A549 (cell line): Measurements from ENCODE around the gene ARIH2. TPM values are rescaled to one million over a fixed set of nuclear protein-coding genes. Genes with fewer than 3 reads are reported as not detected.
A peak's percentile ranks its signal among the peaks of the same experiment; 100 is the strongest.

Experiments
- ATAC-seq, 2 experiments: fragments of 200-7000 bp in 1 of 2; fragments of >200 bp in 1 of 2; cut with Nextera tagmentation in 1 of 2; cut with Tn5 transposase in 1 of 2; 3 replicates each; pipeline versions ENCODE4 v1.8.0 to v1.9.1; 2018 to 2020; ENCODE audit warnings: mild to moderate bottlenecking in 1 of 2, moderate library complexity in 1 of 2
- CTCF ChIA-PET: fragments of 300-600 bp; sonication (Branson Sonifier 250); formaldehyde crosslinking; extraction: SDS; loops from one replicate; lab custom pipeline; 2021; ENCODE audit warnings: antibody characterized with exemption, inconsistent platforms; lab: Yijun Ruan, JAX
- POLR2A ChIA-PET: fragments of 350-600 bp; formaldehyde crosslinking; extraction: SDS; loops from one replicate; lab custom pipeline; 2021; ENCODE audit warnings: antibody characterized with exemption, inconsistent platforms; lab: Yijun Ruan, JAX
- DNase-seq, 2 experiments: peaks; one replicate each; pipeline versions ENCODE4 v3.0.0 to v3.0.0-alpha.2; 2011 to 2016; ENCODE audit warnings: low read depth in 1 of 2, low spot score in 1 of 2
- FAIRE-seq: peaks from 2 replicates; lab custom pipeline; 2011; peaks lifted over from hg19 to GRCh38; lab: Jason Lieb, UNC
- H3K27ac ChIP-seq, 2 experiments: fragments of >200 bp; sonication (Bioruptor Twin); formaldehyde crosslinking; 3 replicates each; pipeline ENCODE4 v1.5.1; 2016 to 2017
- H3K4me1 ChIP-seq: fragments of >200 bp; sonication (Bioruptor Twin); formaldehyde crosslinking; 3 replicates; pipeline ENCODE4 v1.6.1; 2016
- H3K4me2 ChIP-seq: fragments of >200 bp; sonication (Bioruptor Twin); formaldehyde crosslinking; 3 replicates; pipeline ENCODE4 v1.6.1; 2016
- H3K4me3 ChIP-seq: fragments of >200 bp; sonication (Bioruptor Twin); formaldehyde crosslinking; 3 replicates; pipeline ENCODE4 v1.5.1; 2016
- H3K9me3 ChIP-seq: fragments of >200 bp; sonication (Bioruptor Twin); formaldehyde crosslinking; 3 replicates; pipeline ENCODE4 v1.6.1; 2016
- BHLHE40 ChIP-seq: IDR thresholded peaks from 2 replicates; pipeline ENCODE4 v1.6.1; 2012; ENCODE audit warnings: low read depth, low read length, inconsistent platforms
- CBX2 ChIP-seq: fragments of 200-600 bp; sonication (generic); IDR thresholded peaks from 2 replicates; pipeline ENCODE4 v1.6.1; 2016; ENCODE audit warnings: low read depth, mild to moderate bottlenecking, borderline replicate concordance
- CBX8 ChIP-seq: fragments of 200-600 bp; sonication (generic); IDR thresholded peaks from 2 replicates; pipeline ENCODE4 v1.6.1; 2016
- CTCF ChIP-seq: fragments of >200 bp; sonication (Bioruptor Twin); formaldehyde crosslinking; IDR thresholded peaks from 3 replicates; pipeline ENCODE4 v1.5.1; 2016
- GATA3 ChIP-seq: IDR thresholded peaks from 2 replicates; pipeline ENCODE4 v1.6.1; 2012; ENCODE audit warnings: borderline replicate concordance
- HDAC2 ChIP-seq: fragments of 200-600 bp; sonication (generic); IDR thresholded peaks from 2 replicates; pipeline ENCODE4 v1.6.1; 2016
- HES2 ChIP-seq: fragments of >200 bp; sonication (Bioruptor Twin); formaldehyde crosslinking; IDR thresholded peaks from 2 replicates; pipeline ENCODE4 v1.6.1; 2016
- HOXB5 ChIP-seq: fragments of 250-450 bp; sonication (Bioruptor Pico); IDR thresholded peaks from 2 replicates; pipeline ENCODE4 v1.5.0; 2020; ENCODE audit warnings: mild to moderate bottlenecking, moderate library complexity
- JUN ChIP-seq, 2 experiments: fragments of >200 bp; sonication (Bioruptor Twin); formaldehyde crosslinking; IDR thresholded peaks; 2 replicates in 1 of 2; 3 replicates in 1 of 2; pipeline ENCODE4 v1.6.1; 2016 to 2017
- JUNB ChIP-seq: fragments of >200 bp; sonication (Bioruptor Twin); formaldehyde crosslinking; IDR thresholded peaks from 2 replicates; pipeline ENCODE4 v1.6.1; 2016
- MAZ ChIP-seq: fragments of 150-350 bp; IDR thresholded peaks from 2 replicates; pipeline ENCODE4 v1.6.1; 2014; ENCODE audit warnings: antibody characterized with exemption, low read depth, low read length, borderline replicate concordance
- NPAS2 ChIP-seq: fragments of 250-450 bp; sonication (Bioruptor Pico); IDR thresholded peaks from 2 replicates; pipeline ENCODE4 v1.8.0; 2022; ENCODE audit warnings: mild to moderate bottlenecking, moderate library complexity, borderline replicate concordance
- POLR2A ChIP-seq: IDR thresholded peaks from 2 replicates; pipeline ENCODE4 v1.6.1; 2012; ENCODE audit warnings: mild to moderate bottlenecking, low read length
- POLR2AphosphoS2 ChIP-seq: conservative IDR thresholded peaks from 2 replicates; pipeline ENCODE4 v1.6.1; 2012; ENCODE audit warnings: low read length, improper control_type of control experiment, inconsistent platforms
- RARB ChIP-seq: fragments of 250-450 bp; sonication (Bioruptor Pico); IDR thresholded peaks from 2 replicates; pipeline ENCODE4 v1.8.0; 2021; ENCODE audit warnings: mild to moderate bottlenecking, moderate library complexity
- REST ChIP-seq: fragments of 200-600 bp; sonication (generic); IDR thresholded peaks from 2 replicates; pipeline ENCODE4 v1.6.1; 2016; ENCODE audit warnings: antibody characterized with exemption, mild to moderate bottlenecking, moderate library complexity
- RFX5 ChIP-seq: fragments of 450-650 bp; IDR thresholded peaks from 2 replicates; pipeline ENCODE4 v1.7.1; 2014; ENCODE audit warnings: antibody characterized with exemption, mild to moderate bottlenecking, moderate library complexity
- WGBS: methylation state at CpG from one replicate; pipeline ENCODE4 v1.1.6; 2017; ENCODE audit errors: missing lambda C conversion rate; 5-methylcytosine and 5-hydroxymethylcytosine counted together
- polyA plus RNA-seq, 4 experiments: library from polyadenylated mRNA; depleted of rRNA in 3 of 4; stranded (reverse); fragments of >200 nt; fragmentation: RNase III in 1 of 4; extraction: RNeasy Plus Mini Kit Qiagen cat#74134 plus additional on column Dnase treatment in 1 of 4; gene quantifications; 2 replicates in 3 of 4; 3 replicates in 1 of 4; pipeline ENCODE4 v1.2.3, GENCODE V29; 2011 to 2017

The ARIH2 gene
- polyA plus RNA-seq, 2 of the 4 experiments (the other 2 are of a cell fraction): 52.4 to 88.8 TPM

GRCh38 chr3:48938689-48939088 is 20.0 kb downstream of the ARIH2 start:
- FAIRE-seq: no peak
- H3K9me3 ChIP-seq: no peaks in the 10 kb centered on the region
- 94% methylated on average over 3 of the region's 3 CpGs for WGBS
- POLR2A ChIA-PET: no interaction called here
- peak overlapping the region; percentile 14; the same call in 1 of the 3 replicates for H3K4me2 ChIP-seq
- H3K4me1 ChIP-seq: peaks cover 16% of the 10 kb centered on the region; the same call in 2 of the 3 replicates
- TF ChIP-seq HES2: no peak
- TF ChIP-seq RARB (CRISPR knock-in tag): no peak
- no peak for TF ChIP-seq POLR2A
- TF ChIP-seq POLR2AphosphoS2: no peak
- TF ChIP-seq CTCF: no peak
- no peak for TF ChIP-seq HOXB5 (CRISPR knock-in tag)
- no peak for TF ChIP-seq CBX2
- TF ChIP-seq MAZ: no peak
- no peak for TF ChIP-seq JUN (IDR thresholded peaks at IDR 0.05)
- TF ChIP-seq GATA3: no peak
- TF ChIP-seq JUNB: no peak
- TF ChIP-seq BHLHE40: no peak
- no peak overlapping the region for H3K4me3 ChIP-seq
- ATAC-seq: no peak
- H3K27ac ChIP-seq: no peak overlapping the region
- no peak for DNase-seq
- CTCF ChIA-PET: interaction anchor here (0.5 kb wide), 1 partner anchor 8 kb away, joined by 4 read pairs; no protein-coding TSS in a partner anchor

GRCh38 chr3:48945432-48945831 is 26.8 kb downstream of the ARIH2 start:
- H3K9me3 ChIP-seq: no peaks in the 10 kb centered on the region
- 0 out of 3 replicates have a peak, but pooled peaks cover 3% of the 10 kb centered on the region for H3K4me1 ChIP-seq
- DNase-seq: no peak
- ATAC-seq: no peak
- no peak overlapping the region for H3K4me3 ChIP-seq
- H3K4me2 ChIP-seq: no peak overlapping the region
- no peak overlapping the region for H3K27ac ChIP-seq
- TF ChIP-seq REST (no peak), NPAS2 (CRISPR knock-in tag) (no peak)
- TF ChIP-seq, all 56 proteins: peak for 0
- WGBS: 95% methylated on average over 2 of the region's 2 CpGs
- no peak for FAIRE-seq
- CTCF ChIA-PET: interaction anchor here (1.3 kb wide), 1 partner anchor 14 kb away, joined by 3 read pairs; no protein-coding TSS in a partner anchor
- POLR2A ChIA-PET: no interaction called here

- ATAC-seq: no peak
- Histone ChIP-seq H3K4me1 (0 out of 3 replicates have a peak, but pooled peaks cover 3% of the 10 kb centered on the region), H3K9me3 (no peaks in the 10 kb centered on the region), H3K4me2 (no peak overlapping the region), H3K27ac (no peak overlapping the region), H3K4me3 (no peak overlapping the region)
- CTCF ChIA-PET: interaction anchor here (1.3 to 1.5 kb wide), 2 partner anchors 9 to 15 kb away, joined by 3 to 4 read pairs; no protein-coding TSS in a partner anchor
- no peak for DNase-seq
- no peak for FAIRE-seq
- TF ChIP-seq CBX8: no peak
- no peak for TF ChIP-seq HDAC2
- TF ChIP-seq RFX5: no peak
- POLR2A ChIA-PET: no interaction called here
- WGBS: 94% methylated on average over 4 of the region's 4 CpGs
Observed at GRCh38 chr3:48945891-48946549, 27.4 kb downstream of the ARIH2 start.
